ENCODE results near the gene TUSC1. TPM values are rescaled to one million over a fixed set of nuclear protein-coding genes. Genes with fewer than 3 reads are reported as not detected.

TUSC1 gene
- total RNA-seq: 5.9 and 6.8 TPM in 2 replicates

GRCh38 chr9:25678147-25678666 lies at the start of gene TUSC1:
Gene TUSC1 (minus strand): TSS chr9:25678444. CDS start chr9:25678312, 132 bp downstream.

Measured in bladder microvascular endothelial cell (primary cell).